ENCODE results near the gene EFCAB6. TPM values are rescaled to one million over a fixed set of nuclear protein-coding genes. Genes with fewer than 3 reads are reported as not detected.

The EFCAB6 gene
- total RNA-seq (2014; rRNA removed; shearing (Covaris generic); ENCODE audit: low replicate concordance) = 0.37 and 2.9 TPM in 2 replicates

- H3K9me3 ChIP-seq = no peaks in the 10 kb centered on the region
- H3K36me3 ChIP-seq = no peaks in the 10 kb centered on the region
- DNase-seq = peak; percentile 91
- H3K4me3 ChIP-seq = peak within 1 kb of the TSS; percentile 83
- H3K27me3 ChIP-seq = no peaks in the 10 kb centered on the region
Measured at GRCh38 chr22:43812149-43812842, at the start of gene EFCAB6. Gene EFCAB6, minus strand, starts transcription at chr22:43812305. Its CDS starts 29,987 bp downstream, at chr22:43782318.

- Histone ChIP-seq H3K9me3 (no peaks in the 10 kb centered on the region), H3K4me3 (no peak overlapping the region), H3K27me3 (peaks cover 32% of the 10 kb centered on the region), H3K36me3 (no peaks in the 10 kb centered on the region)
- DNase-seq = no peak
Measured at GRCh38 chr22:43861529-43861928, 49.4 kb upstream of the EFCAB6 start.

- DNase-seq = no peak
- H3K27me3 ChIP-seq = peaks cover 30% of the 10 kb centered on the region
- H3K36me3 ChIP-seq = no peaks in the 10 kb centered on the region
- no peaks in the 10 kb centered on the region for H3K9me3 ChIP-seq
- H3K4me3 ChIP-seq = no peak overlapping the region
Measured at GRCh38 chr22:43860831-43861230, 48.7 kb upstream of the EFCAB6 start.

GRCh38 chr22:43860126-43860525 lies 48.0 kb upstream of the EFCAB6 start:
- H3K9me3 ChIP-seq = no peaks in the 10 kb centered on the region
- H3K36me3 ChIP-seq = no peaks in the 10 kb centered on the region
- no peak for DNase-seq
- H3K27me3 ChIP-seq = peaks cover 25% of the 10 kb centered on the region
- H3K4me3 ChIP-seq = no peak overlapping the region

- H3K27me3 ChIP-seq = peaks cover 23% of the 10 kb centered on the region
- H3K36me3 ChIP-seq = no peaks in the 10 kb centered on the region
- H3K4me3 ChIP-seq = no peak overlapping the region
- no peak for DNase-seq
- H3K9me3 ChIP-seq = no peaks in the 10 kb centered on the region
Measured at GRCh38 chr22:43859621-43860020, 47.5 kb upstream of the EFCAB6 start.

GRCh38 chr22:43859176-43859575 lies 47.1 kb upstream of the EFCAB6 start:
- H3K4me3 ChIP-seq = no peak overlapping the region
- peaks cover 18% of the 10 kb centered on the region for H3K27me3 ChIP-seq
- H3K36me3 ChIP-seq = no peaks in the 10 kb centered on the region
- no peak for DNase-seq
- H3K9me3 ChIP-seq = no peaks in the 10 kb centered on the region

- no peak for DNase-seq
- no peaks in the 10 kb centered on the region for H3K9me3 ChIP-seq
Measured at GRCh38 chr22:43858156-43858895, 46.2 kb upstream of the EFCAB6 start.

GRCh38 chr22:43857367-43857766 lies 45.3 kb upstream of the EFCAB6 start:
- peaks cover 10% of the 10 kb centered on the region; the same call in 1 of the 2 replicates for H3K27me3 ChIP-seq
- DNase-seq = no peak
- H3K36me3 ChIP-seq = no peaks in the 10 kb centered on the region
- no peaks in the 10 kb centered on the region for H3K9me3 ChIP-seq
- H3K4me3 ChIP-seq = no peak overlapping the region

More at GRCh38 chr22:43858156-43858895, 46.2 kb upstream of the EFCAB6 start:
- Histone ChIP-seq H3K36me3 (no peaks in the 10 kb centered on the region), H3K4me3 (no peak overlapping the region), H3K27me3 (peaks cover 11% of the 10 kb centered on the region)

- no peak for DNase-seq
- Histone ChIP-seq H3K36me3 (no peaks in the 10 kb centered on the region), H3K9me3 (no peaks in the 10 kb centered on the region), H3K4me3 (no peak overlapping the region), H3K27me3 (no peaks in the 10 kb centered on the region)
Measured at GRCh38 chr22:43855431-43855830, 43.3 kb upstream of the EFCAB6 start.

- Histone ChIP-seq H3K36me3 (no peaks in the 10 kb centered on the region), H3K9me3 (no peaks in the 10 kb centered on the region), H3K4me3 (no peak overlapping the region), H3K27me3 (no peaks in the 10 kb centered on the region)
- DNase-seq = no peak
Measured at GRCh38 chr22:43854786-43855271, 42.7 kb upstream of the EFCAB6 start.

GRCh38 chr22:43854121-43854785 lies 42.1 kb upstream of the EFCAB6 start:
- H3K9me3 ChIP-seq = no peaks in the 10 kb centered on the region
- H3K36me3 ChIP-seq = no peaks in the 10 kb centered on the region
- no peaks in the 10 kb centered on the region for H3K27me3 ChIP-seq
- no peak for DNase-seq
- no peak overlapping the region for H3K4me3 ChIP-seq

- DNase-seq = peak; percentile 39
- H3K27me3 ChIP-seq = no peaks in the 10 kb centered on the region
- H3K9me3 ChIP-seq = no peaks in the 10 kb centered on the region
- no peaks in the 10 kb centered on the region for H3K36me3 ChIP-seq
- no peak overlapping the region for H3K4me3 ChIP-seq
Measured at GRCh38 chr22:43853328-43853931, 41.3 kb upstream of the EFCAB6 start.

GRCh38 chr22:43852573-43853327 lies 40.6 kb upstream of the EFCAB6 start:
- DNase-seq = no peak
- H3K36me3 ChIP-seq = no peaks in the 10 kb centered on the region
- no peaks in the 10 kb centered on the region for H3K27me3 ChIP-seq
- no peaks in the 10 kb centered on the region for H3K9me3 ChIP-seq
- no peak overlapping the region for H3K4me3 ChIP-seq

GRCh38 chr22:43851979-43852307 lies 39.8 kb upstream of the EFCAB6 start:
- H3K36me3 ChIP-seq = no peaks in the 10 kb centered on the region
- DNase-seq = no peak
- H3K4me3 ChIP-seq = no peak overlapping the region
- no peaks in the 10 kb centered on the region for H3K9me3 ChIP-seq
- no peaks in the 10 kb centered on the region for H3K27me3 ChIP-seq

GRCh38 chr22:43851058-43851978 lies 39.2 kb upstream of the EFCAB6 start:
- no peaks in the 10 kb centered on the region for H3K36me3 ChIP-seq
- no peak for DNase-seq
- H3K27me3 ChIP-seq = no peaks in the 10 kb centered on the region
- H3K4me3 ChIP-seq = no peak overlapping the region
- H3K9me3 ChIP-seq = no peaks in the 10 kb centered on the region
